Upper lobe of left lung (tissue), 6 donors: ENCODE measurements around the gene HTRA3. TPM values are rescaled to one million over a fixed set of nuclear protein-coding genes. Genes with fewer than 3 reads are reported as not detected.

Experiments used
- ATAC-seq, 2 donors: fragments of 200-7000 bp; cut with Tn5 transposase; one replicate each; pipeline ENCODE4 v1.9.1; 2022; ENCODE audit warnings: mild to moderate bottlenecking in 2 of 2, moderate library complexity in 2 of 2; ENCODE audit not compliant: low FRiP score in 2 of 2
- DNase-seq, 2 donors: peaks; one replicate each; pipeline ENCODE4 v3.0.0-alpha.2; 2019 to 2020
- H3K27ac ChIP-seq, 4 donors: fragments of 200-600 bp; sonication (generic); one replicate each; pipeline ENCODE4 v1.5.1; 2016 to 2019
- H3K27me3 ChIP-seq, 4 donors: fragments of 200-600 bp; sonication (generic); one replicate each; pipeline ENCODE4 v1.5.1; 2017 to 2019
- H3K36me3 ChIP-seq, 4 donors: fragments of 200-600 bp; sonication (generic); one replicate each; pipeline ENCODE4 v1.5.1; 2016 to 2019
- H3K4me1 ChIP-seq, 4 donors: fragments of 200-600 bp; sonication (generic); one replicate each; pipeline ENCODE4 v1.5.1; 2018 to 2019
- H3K4me3 ChIP-seq, 4 donors: fragments of 200-600 bp; sonication (generic); one replicate each; pipeline ENCODE4 v1.5.1; 2017 to 2019; ENCODE audit warnings: mild to moderate bottlenecking in 2 of 4, moderate library complexity in 1 of 4
- H3K9me3 ChIP-seq, 4 donors: fragments of 200-600 bp; sonication (generic); one replicate each; pipeline ENCODE4 v1.5.1; 2018 to 2019
- CTCF ChIP-seq, 6 experiments: fragments of 450-650 bp in 4 of 6; fragments of 200-600 bp in 2 of 6; sonication (generic) in 2 of 6; IDR thresholded peaks; one replicate each; pipeline ENCODE4 v1.5.1; 2016 to 2019; ENCODE audit warnings: antibody characterized with exemption in 6 of 6
- EP300 ChIP-seq, 4 donors: sonication (generic); formaldehyde crosslinking; IDR thresholded peaks; one replicate each; pipeline ENCODE4 v1.5.1; 2017; ENCODE audit warnings: antibody characterized with exemption in 4 of 4, control low read depth in 2 of 4
- POLR2A ChIP-seq, 4 donors: fragments of 450-650 bp; IDR thresholded peaks; one replicate each; pipeline ENCODE4 v1.5.1; 2016 to 2017; ENCODE audit warnings: antibody characterized with exemption in 4 of 4, mild to moderate bottlenecking in 2 of 4
- POLR2AphosphoS5 ChIP-seq, 2 donors: sonication (generic); formaldehyde crosslinking; IDR thresholded peaks; one replicate each; pipeline ENCODE4 v1.5.1; 2017; ENCODE audit warnings: antibody characterized with exemption in 2 of 2
- WGBS, 2 donors: methylation state at CpG; one replicate each; pipeline ENCODE4 v1.1.5; 2017 to 2018; 5-methylcytosine and 5-hydroxymethylcytosine counted together
- total RNA-seq, 6 donors: library from RNA; depleted of rRNA in 4 of 6; stranded (reverse); fragments of >200 nt in 4 of 6; gene quantifications; one replicate each; pipeline versions ENCODE4 v1.1.0 to v1.2.1, GENCODE V29; 2016 to 2021
- donor health status: DM: no; HTN: no; CAD: no; lungs with moderate emphysema.
- donor health status: DM: no; HTN: yes; CAD: no; lungs with severe emphysema.

Gene HTRA3
- total RNA-seq, 6 donors from 2014 or later = 5.2 to 51.1 (median 19.7) TPM

GRCh38 chr4:8318509-8318908 is 49.0 kb downstream of the HTRA3 start:
- Histone ChIP-seq H3K4me3 (no peak overlapping the region), H3K9me3 (no peaks in the 10 kb centered on the region), H3K36me3 (no peaks in the 10 kb centered on the region), H3K27me3 (no peaks in the 10 kb centered on the region), H3K27ac (no peak overlapping the region), H3K4me1 (peaks cover 12 to 20% (median 16%) of the 10 kb centered on the region in 4 donors)
- no peak for DNase-seq
- TF ChIP-seq POLR2AphosphoS5 (IDR thresholded peaks at IDR 0.05) = no peak
- no peak for TF ChIP-seq CTCF (IDR thresholded peaks at IDR 0.05)
- TF ChIP-seq EP300 (IDR thresholded peaks at IDR 0.05) = no peak
- no peak for TF ChIP-seq POLR2A (IDR thresholded peaks at IDR 0.05)
- 96 to 97% methylated on average over 6 to 7 of the region's 7 CpGs for WGBS, 2 donors
- no peak for ATAC-seq

- Histone ChIP-seq H3K27ac (no peak overlapping the region), H3K4me1 (peaks cover 12 to 20% (median 16%) of the 10 kb centered on the region in 4 donors), H3K9me3 (no peaks in the 10 kb centered on the region), H3K4me3 (no peak overlapping the region), H3K27me3 (no peaks in the 10 kb centered on the region), H3K36me3 (no peaks in the 10 kb centered on the region)
- DNase-seq (no peak), ATAC-seq (no peak)
- TF ChIP-seq CTCF (IDR thresholded peaks at IDR 0.05) = no peak
- TF ChIP-seq POLR2A (IDR thresholded peaks at IDR 0.05) = no peak
- no peak for TF ChIP-seq POLR2AphosphoS5 (IDR thresholded peaks at IDR 0.05)
- no peak for TF ChIP-seq EP300 (IDR thresholded peaks at IDR 0.05)
- WGBS, 2 donors = 82 to 90% methylated on average over 6 of the region's 6 CpGs
Measured at GRCh38 chr4:8319061-8319460, 49.5 kb downstream of the HTRA3 start.

- Histone ChIP-seq H3K36me3 (no peaks in the 10 kb centered on the region), H3K27ac (peak overlapping the region in 2 of 4 donors; percentile 62 to 69), H3K27me3 (no peaks in the 10 kb centered on the region), H3K4me3 (no peak overlapping the region), H3K9me3 (no peaks in the 10 kb centered on the region), H3K4me1 (peaks cover 12 to 20% (median 16%) of the 10 kb centered on the region in 4 donors)
- ATAC-seq (peak in 1 of 2 donors; percentile 34), DNase-seq (no peak)
- TF ChIP-seq EP300 (IDR thresholded peaks at IDR 0.05) (no peak), POLR2AphosphoS5 (IDR thresholded peaks at IDR 0.05) (peak; percentile 7 to 46), POLR2A (IDR thresholded peaks at IDR 0.05) (no peak), CTCF (IDR thresholded peaks at IDR 0.05) (no peak)
- WGBS, 2 donors = 46 to 53% methylated on average over 12 to 13 of the region's 13 CpGs
Measured at GRCh38 chr4:8319731-8320385, 50.3 kb downstream of the HTRA3 start.

GRCh38 chr4:8320386-8320750 is 50.8 kb downstream of the HTRA3 start:
- TF ChIP-seq POLR2A (IDR thresholded peaks at IDR 0.05) (no peak), POLR2AphosphoS5 (IDR thresholded peaks at IDR 0.05) (no peak), CTCF (IDR thresholded peaks at IDR 0.05) (peak in 1 of 6 experiments; percentile 32), EP300 (IDR thresholded peaks at IDR 0.05) (no peak)
- Histone ChIP-seq H3K27me3 (no peaks in the 10 kb centered on the region), H3K9me3 (no peaks in the 10 kb centered on the region), H3K36me3 (no peaks in the 10 kb centered on the region), H3K4me1 (peaks cover 12 to 17% (median 13%) of the 10 kb centered on the region in 4 donors), H3K27ac (peak overlapping the region in 2 of 4 donors; percentile 62 to 69), H3K4me3 (no peak overlapping the region)
- 67 to 73% methylated on average over 1 to 2 of the region's 2 CpGs for WGBS, 2 donors
- DNase-seq = no peak
- no peak for ATAC-seq

- no peaks in the 10 kb centered on the region for H3K9me3 ChIP-seq
- 88 to 93% methylated on average over 2 of the region's 2 CpGs for WGBS, 2 donors
- no peaks in the 10 kb centered on the region for H3K36me3 ChIP-seq
- no peak overlapping the region for H3K4me3 ChIP-seq
- H3K27me3 ChIP-seq = no peaks in the 10 kb centered on the region
- H3K4me1 ChIP-seq = peaks cover 3 to 8% (median 6%) of the 10 kb centered on the region in 4 donors
- no peak for TF ChIP-seq CTCF (IDR thresholded peaks at IDR 0.05)
- TF ChIP-seq POLR2AphosphoS5 (IDR thresholded peaks at IDR 0.05) = no peak
- no peak for TF ChIP-seq EP300 (IDR thresholded peaks at IDR 0.05)
- TF ChIP-seq POLR2A (IDR thresholded peaks at IDR 0.05) = no peak
- DNase-seq = no peak
- H3K27ac ChIP-seq = no peak overlapping the region
- no peak for ATAC-seq
Measured at GRCh38 chr4:8321220-8321619, 51.7 kb downstream of the HTRA3 start.
